Breast epithelium (tissue), 4 donors: ENCODE measurements around the gene CHD9. TPM values are rescaled to one million over a fixed set of nuclear protein-coding genes. Genes with fewer than 3 reads are reported as not detected.
"Not testable (repeated sequence)": the region's sequence is repeated elsewhere in the genome, so short reads cannot be mapped to it uniquely, and the experiment has no call there.

Source experiments
- DNase-seq, 2 donors: peaks; one replicate each; pipeline ENCODE4 v3.0.0-alpha.2; 2019; ENCODE audit warnings: low spot score in 2 of 2
- H3K27ac ChIP-seq, 2 donors: fragments of 200-600 bp; sonication (generic) in 1 of 2; one replicate each; pipeline ENCODE4 v1.5.1; 2016 to 2019; ENCODE audit warnings: mild to moderate bottlenecking in 1 of 2
- H3K27me3 ChIP-seq, 2 donors: fragments of 200-600 bp; sonication (generic) in 1 of 2; one replicate each; pipeline versions ENCODE4 v1.5.1 to v1.6.0; 2017 to 2019; ENCODE audit warnings: control low read depth in 1 of 2, mild to moderate bottlenecking in 1 of 2
- H3K36me3 ChIP-seq: fragments of 200-600 bp; one replicate; pipeline ENCODE4 v1.5.1; 2019
- H3K4me1 ChIP-seq, 2 donors: fragments of 200-600 bp; sonication (generic); one replicate each; pipeline ENCODE4 v1.5.1; 2016 to 2019; ENCODE audit warnings: control low read depth in 1 of 2
- H3K4me3 ChIP-seq, 3 donors: fragments of 200-600 bp; sonication (generic); 1 replicate in 2 of 3; 2 replicates in 1 of 3; pipeline ENCODE4 v1.5.1; 2016 to 2019; ENCODE audit warnings: mild to moderate bottlenecking in 3 of 3, moderate library complexity in 2 of 3
- H3K9me3 ChIP-seq, 2 donors: fragments of 200-600 bp; sonication (generic) in 1 of 2; one replicate each; pipeline ENCODE4 v1.5.1; 2016 to 2019; ENCODE audit warnings: control low read depth in 1 of 2
- POLR2A ChIP-seq: fragments of 450-650 bp; IDR thresholded peaks from one replicate; pipeline ENCODE4 v1.6.1; 2016; ENCODE audit warnings: antibody characterized with exemption, mild to moderate bottlenecking, moderate library complexity
- POLR2AphosphoS5 ChIP-seq, 3 donors: sonication (generic); formaldehyde crosslinking; IDR thresholded peaks; one replicate each; pipeline ENCODE4 v1.6.1; 2017; ENCODE audit warnings: antibody characterized with exemption in 3 of 3
- intact Hi-C: fragments of 100-400 bp; cut with DNase I; formaldehyde crosslinking; loops from one replicate; pipeline ENCODE4 v1.15.1; 2023; ENCODE audit warnings: low total_unique reads
- total RNA-seq, 3 donors: library from RNA; depleted of rRNA; stranded (reverse); fragments of >200 nt; gene quantifications; one replicate each; pipeline ENCODE4 v1.1.0, GENCODE V29; 2016
- TF ChIP-seq, protein P1 (sequence below), 3 donors: fragments of 450-650 bp; IDR thresholded peaks; one replicate each; pipeline ENCODE4 v1.5.1; 2016 to 2017; ENCODE audit warnings: antibody characterized with exemption in 3 of 3, mild to moderate bottlenecking in 3 of 3, moderate library complexity in 3 of 3

Gene CHD9
- total RNA-seq, 3 donors from 2014 or later, result 93.8 to 160 (median 158) TPM

- H3K27ac ChIP-seq, result no peak overlapping the region
- no peak overlapping the region for H3K4me3 ChIP-seq
- TF ChIP-seq POLR2A, result no peak
- no peak for DNase-seq
- intact Hi-C loops, result no loop called here
- H3K4me1 ChIP-seq, result no peaks in the 10 kb centered on the region
- no peaks in the 10 kb centered on the region for H3K27me3 ChIP-seq
- no peaks in the 10 kb centered on the region for H3K9me3 ChIP-seq
- H3K36me3 ChIP-seq, result no peaks in the 10 kb centered on the region
Observed at GRCh38 chr16:53176434-53176833, 121.6 kb downstream of the CHD9 start.

DNA sequence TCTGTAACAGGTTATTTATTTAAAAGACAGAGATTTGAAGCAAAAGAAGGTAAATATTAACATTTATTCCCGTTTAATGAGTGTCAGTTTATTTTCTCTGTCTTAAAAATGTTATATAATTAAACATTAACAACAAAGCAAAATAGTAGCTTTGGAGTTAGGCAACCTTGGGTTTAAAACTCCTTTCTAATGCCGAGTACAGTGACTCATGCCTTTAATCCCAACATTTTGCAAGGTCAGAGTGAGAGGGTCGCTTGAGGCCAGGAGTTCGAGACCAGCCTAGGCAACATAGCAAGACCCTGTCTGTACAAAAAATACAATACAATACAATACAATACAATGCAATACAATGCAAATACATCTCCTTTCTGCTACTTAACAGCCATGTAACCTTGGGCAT lies 128.7 kb downstream of the CHD9 start:
- no peaks in the 10 kb centered on the region for H3K36me3 ChIP-seq
- H3K27ac ChIP-seq, result no peak overlapping the region
- H3K4me3 ChIP-seq, result no peak overlapping the region
- peaks cover 13 to 14% of the 10 kb centered on the region in 2 donors for H3K9me3 ChIP-seq
- intact Hi-C loops, result no loop called here
- no peak for DNase-seq
- H3K27me3 ChIP-seq, result no peaks in the 10 kb centered on the region
- TF ChIP-seq, protein P1, sequence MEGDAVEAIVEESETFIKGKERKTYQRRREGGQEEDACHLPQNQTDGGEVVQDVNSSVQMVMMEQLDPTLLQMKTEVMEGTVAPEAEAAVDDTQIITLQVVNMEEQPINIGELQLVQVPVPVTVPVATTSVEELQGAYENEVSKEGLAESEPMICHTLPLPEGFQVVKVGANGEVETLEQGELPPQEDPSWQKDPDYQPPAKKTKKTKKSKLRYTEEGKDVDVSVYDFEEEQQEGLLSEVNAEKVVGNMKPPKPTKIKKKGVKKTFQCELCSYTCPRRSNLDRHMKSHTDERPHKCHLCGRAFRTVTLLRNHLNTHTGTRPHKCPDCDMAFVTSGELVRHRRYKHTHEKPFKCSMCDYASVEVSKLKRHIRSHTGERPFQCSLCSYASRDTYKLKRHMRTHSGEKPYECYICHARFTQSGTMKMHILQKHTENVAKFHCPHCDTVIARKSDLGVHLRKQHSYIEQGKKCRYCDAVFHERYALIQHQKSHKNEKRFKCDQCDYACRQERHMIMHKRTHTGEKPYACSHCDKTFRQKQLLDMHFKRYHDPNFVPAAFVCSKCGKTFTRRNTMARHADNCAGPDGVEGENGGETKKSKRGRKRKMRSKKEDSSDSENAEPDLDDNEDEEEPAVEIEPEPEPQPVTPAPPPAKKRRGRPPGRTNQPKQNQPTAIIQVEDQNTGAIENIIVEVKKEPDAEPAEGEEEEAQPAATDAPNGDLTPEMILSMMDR (IDR thresholded peaks at IDR 0.05), result no peak
- H3K4me1 ChIP-seq, result no peaks in the 10 kb centered on the region

DNA sequence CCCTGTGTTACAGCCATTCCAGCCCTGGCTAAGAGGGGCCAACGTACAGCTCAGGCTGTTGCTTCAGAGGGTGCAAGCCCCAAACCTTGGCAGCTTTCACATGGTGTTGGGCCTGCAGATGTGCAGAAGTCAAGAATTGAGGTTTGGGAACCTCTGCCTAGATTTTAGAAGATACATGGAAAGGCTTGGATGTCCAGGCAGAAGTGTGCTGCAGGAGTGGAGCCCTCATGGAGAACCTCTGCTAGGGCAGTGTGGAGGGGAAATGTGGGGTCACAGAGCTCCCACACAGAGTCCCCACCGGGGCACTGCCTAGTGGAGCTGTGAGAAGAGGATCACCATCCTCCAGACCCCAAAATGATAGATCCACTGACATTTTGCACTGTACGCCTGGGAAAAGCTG lies 130.9 kb downstream of the CHD9 start:
- intact Hi-C loops, H3K27ac ChIP-seq, H3K36me3 ChIP-seq, DNase-seq, H3K4me3 ChIP-seq, H3K4me1 ChIP-seq, H3K27me3 ChIP-seq: not testable (repeated sequence)
- H3K9me3 ChIP-seq, result peaks cover 13 to 14% of the 10 kb centered on the region in 2 donors

GRCh38 chr16:53187775-53188174 lies 133.0 kb downstream of the CHD9 start:
- Histone ChIP-seq H3K4me1 (peaks cover 0 to 4% of the 10 kb centered on the region in 2 donors), H3K27ac (no peak overlapping the region), H3K27me3 (no peaks in the 10 kb centered on the region), H3K4me3 (no peak overlapping the region), H3K9me3 (peaks cover 13 to 14% of the 10 kb centered on the region in 2 donors), H3K36me3 (no peaks in the 10 kb centered on the region)
- TF ChIP-seq POLR2A, result no peak
- TF ChIP-seq, protein P1 (IDR thresholded peaks at IDR 0.05), result no peak
- no peak for TF ChIP-seq POLR2AphosphoS5 (IDR thresholded peaks at IDR 0.05)
- DNase-seq, result no peak
- intact Hi-C loops, result no loop called here

DNA sequence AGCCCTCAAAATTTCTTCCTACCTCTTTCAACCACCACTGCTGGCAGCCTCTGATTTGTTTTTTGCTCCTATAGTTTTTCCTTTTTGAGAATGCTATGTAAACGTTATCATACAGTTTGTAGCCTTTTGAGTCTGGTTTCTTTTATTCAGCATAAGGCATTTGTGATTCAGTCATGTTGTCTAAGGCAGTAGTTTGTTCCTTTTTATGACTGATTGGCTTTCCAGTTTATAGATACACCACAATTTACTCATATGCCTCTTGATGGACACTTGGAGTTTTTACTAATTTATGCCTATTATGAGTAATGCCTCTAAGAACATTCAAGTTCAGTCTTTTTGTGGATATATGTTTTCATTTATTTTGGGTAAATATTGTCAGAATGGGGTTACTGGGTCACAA lies 136.6 kb downstream of the CHD9 start:
- no peaks in the 10 kb centered on the region for H3K27me3 ChIP-seq
- H3K4me1 ChIP-seq, result peaks cover 0 to 4% of the 10 kb centered on the region in 2 donors
- H3K27ac ChIP-seq, result no peak overlapping the region
- intact Hi-C loops, result no loop called here
- peaks cover 0 to 3% of the 10 kb centered on the region in 2 donors for H3K9me3 ChIP-seq
- no peak overlapping the region for H3K4me3 ChIP-seq
- no peak for TF ChIP-seq POLR2A
- TF ChIP-seq, protein P1 (IDR thresholded peaks at IDR 0.05), result no peak
- TF ChIP-seq POLR2AphosphoS5 (IDR thresholded peaks at IDR 0.05), result no peak
- no peak for DNase-seq
- no peaks in the 10 kb centered on the region for H3K36me3 ChIP-seq

DNA sequence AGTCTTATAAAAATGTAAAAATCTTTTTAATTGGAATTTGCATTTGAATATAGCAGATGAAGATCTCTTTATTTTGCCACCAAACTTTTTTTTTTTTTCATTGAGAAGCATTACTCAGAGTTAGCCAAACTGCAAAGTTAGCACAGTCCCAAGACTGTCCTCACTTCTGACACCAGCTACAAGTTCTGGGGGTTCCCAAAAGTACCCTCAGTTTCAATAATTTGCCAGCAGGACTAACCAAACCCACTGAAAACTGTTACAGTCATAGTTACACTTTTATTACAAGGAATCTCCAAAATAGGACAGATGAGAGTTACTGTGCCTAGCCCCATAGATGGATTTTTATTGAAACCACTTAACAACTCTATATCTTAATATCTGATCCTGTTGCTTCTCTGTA lies 144.1 kb downstream of the CHD9 start:
- H3K9me3 ChIP-seq, result no peaks in the 10 kb centered on the region
- intact Hi-C loops, result no loop called here
- no peak overlapping the region for H3K27ac ChIP-seq
- no peak overlapping the region for H3K4me3 ChIP-seq
- H3K4me1 ChIP-seq, result no peaks in the 10 kb centered on the region
- no peak for DNase-seq
- TF ChIP-seq POLR2A, result no peak
- TF ChIP-seq, protein P1 (IDR thresholded peaks at IDR 0.05), result no peak
- no peak for TF ChIP-seq POLR2AphosphoS5 (IDR thresholded peaks at IDR 0.05)
- H3K27me3 ChIP-seq, result no peaks in the 10 kb centered on the region
- H3K36me3 ChIP-seq, result no peaks in the 10 kb centered on the region
